NCI-H2171 treated with DMSO at 0.1 percent for 48 hours (cell line): ENCODE results near the gene CP.
"Not testable (repeated sequence)": the region's sequence is repeated elsewhere in the genome, so short reads cannot be mapped to it uniquely, and the experiment has no call there.

Source experiments
- DNase-seq: peaks from one replicate; lab custom pipeline; 2025; lab: John Stamatoyannopoulos, UW

CP gene

DNA sequence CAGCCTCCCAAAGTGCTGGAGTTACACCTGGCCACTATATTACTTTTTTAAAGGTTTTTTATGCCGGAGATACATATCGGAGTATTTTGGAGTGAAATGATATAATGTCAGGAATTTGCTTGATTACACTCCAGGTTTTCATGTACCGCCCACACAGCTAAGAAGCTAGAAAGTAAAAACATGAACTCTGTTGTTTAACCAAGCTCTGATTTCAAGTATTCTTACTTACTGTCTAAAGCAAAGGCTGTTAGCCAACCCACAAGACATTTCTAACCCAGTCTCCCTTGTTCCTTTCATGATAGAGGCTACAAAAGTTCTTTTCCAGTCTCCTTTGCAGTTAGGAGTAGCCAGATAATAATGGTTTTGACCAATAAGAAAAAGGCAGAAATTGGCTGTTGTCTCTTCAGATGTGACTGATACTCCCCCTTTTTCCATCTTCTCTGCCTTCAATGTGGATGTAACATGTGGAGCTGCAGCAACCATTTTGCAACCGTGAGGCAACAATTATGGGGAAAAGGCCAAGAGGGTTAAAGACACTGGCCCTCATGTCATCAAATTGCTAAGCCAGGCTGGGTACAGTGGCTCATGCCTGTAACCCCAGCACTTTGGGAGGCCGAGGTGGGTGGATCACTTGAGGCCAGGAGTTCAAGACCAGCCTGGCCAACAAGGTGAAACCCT lies 6.1 kb upstream of the CP start:
- no peak for DNase-seq

DNA sequence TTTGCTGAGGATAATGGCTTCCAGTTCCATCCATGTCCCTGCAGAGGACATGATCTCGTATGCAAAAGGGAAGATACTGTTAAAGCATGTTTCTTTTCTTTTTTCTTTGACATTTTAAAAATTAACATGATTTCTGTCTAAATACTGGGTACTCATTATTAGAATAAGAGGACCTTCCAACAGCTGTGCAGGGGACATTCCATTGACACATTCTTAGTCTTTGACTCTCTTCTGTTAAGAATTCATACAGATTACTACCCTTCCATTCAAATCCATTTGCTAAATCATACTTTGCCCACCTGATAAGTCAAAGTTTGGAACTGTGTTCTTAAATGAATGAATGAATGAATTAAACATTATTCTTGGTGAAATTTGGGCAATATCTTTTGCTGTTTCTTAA lies 5.1 kb upstream of the CP start:
- no peak for DNase-seq

GRCh38 chr3:149224736-149225594 lies 3.3 kb upstream of the CP start:
- DNase-seq, result no peak

- DNase-seq, result no peak
Measured at GRCh38 chr3:149223461-149223820, 1.8 kb upstream of the CP start.

DNA sequence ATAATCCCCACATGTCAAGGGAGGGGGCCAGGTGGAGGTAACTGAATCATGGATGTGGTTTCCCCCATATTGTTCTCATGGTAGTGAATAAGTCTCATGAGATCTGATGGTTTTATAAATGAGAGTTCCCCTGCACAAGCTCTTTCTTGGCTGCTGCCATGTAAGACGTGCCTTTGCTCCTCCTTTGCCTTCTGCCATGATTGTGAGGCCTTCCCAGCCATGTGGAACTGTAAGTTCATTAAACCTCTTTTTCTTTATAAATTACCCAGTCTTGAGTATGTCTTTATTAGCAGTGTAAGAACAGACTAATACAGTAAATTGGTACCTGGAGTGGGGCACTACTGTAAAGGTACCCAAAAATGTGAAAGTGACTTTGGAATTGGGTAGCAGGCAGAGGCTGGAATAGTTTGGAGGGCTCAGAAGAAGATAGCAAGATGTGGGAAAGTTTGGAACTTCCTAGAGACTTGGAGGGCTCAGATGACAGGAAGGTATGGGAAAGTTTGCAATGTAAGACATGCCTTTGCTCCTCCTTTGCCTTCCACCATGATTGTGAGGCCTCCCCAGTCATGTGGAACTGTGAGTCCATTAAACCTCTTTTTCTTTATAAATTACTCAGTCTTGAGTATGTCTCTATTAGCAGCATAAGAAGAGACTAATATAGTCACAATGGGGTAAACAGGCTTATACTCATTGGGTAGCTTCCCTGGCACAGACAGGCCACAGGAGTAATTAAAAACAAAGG lies 2.1 kb downstream of the CP start:
- not testable (repeated sequence) for DNase-seq

DNA sequence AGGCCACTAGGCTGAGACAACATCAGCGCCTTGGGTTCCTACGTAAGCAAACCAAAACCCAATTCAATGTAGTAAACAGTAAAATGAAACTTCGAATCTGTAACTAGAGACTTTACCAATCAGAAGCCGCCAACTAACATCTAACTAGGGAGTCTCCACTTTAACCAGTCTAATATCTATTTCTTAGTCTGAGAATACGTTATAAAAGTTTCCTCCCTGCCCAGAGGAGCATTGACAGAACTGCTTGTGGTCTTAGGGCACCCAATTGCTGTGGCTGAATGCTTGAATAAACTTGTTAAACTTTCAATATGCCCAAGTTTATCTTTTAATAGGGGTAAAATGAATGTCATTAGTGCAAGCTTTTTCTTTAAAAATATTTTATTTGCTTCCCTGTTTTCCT lies 4.3 kb downstream of the CP start:
- no peak for DNase-seq

DNA sequence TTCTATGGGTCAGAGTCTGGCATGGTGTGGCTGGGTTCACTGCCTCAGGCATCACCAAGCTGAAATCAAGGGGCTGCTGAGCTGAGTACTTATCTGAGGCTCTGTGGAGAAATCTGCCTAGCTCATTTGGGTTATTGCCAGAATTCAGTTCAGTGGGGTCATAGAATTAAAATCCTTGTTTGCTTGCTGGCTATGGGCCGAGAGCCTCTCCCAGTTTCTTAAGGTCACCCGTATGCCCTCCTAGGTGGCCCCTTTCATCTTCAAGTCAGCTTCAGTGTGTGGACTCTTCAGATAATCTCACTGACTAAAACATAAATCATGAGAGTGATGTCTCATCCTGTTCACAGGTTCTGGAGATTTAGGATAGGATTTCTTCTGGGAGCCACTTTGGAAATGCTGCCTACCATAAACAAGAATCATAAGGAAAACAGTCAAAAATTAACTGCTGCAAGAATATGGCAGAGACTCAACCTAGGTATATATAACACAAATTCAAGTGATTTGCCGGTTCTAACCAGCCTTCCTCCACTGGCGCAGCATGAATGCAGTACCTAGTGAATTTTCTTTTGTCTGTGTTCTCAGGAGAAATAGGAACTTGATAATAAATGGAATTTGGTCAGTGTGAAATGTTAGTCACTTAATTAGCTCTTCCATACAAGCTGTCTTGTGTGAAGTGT lies 5.3 kb downstream of the CP start:
- no peak for DNase-seq

DNA sequence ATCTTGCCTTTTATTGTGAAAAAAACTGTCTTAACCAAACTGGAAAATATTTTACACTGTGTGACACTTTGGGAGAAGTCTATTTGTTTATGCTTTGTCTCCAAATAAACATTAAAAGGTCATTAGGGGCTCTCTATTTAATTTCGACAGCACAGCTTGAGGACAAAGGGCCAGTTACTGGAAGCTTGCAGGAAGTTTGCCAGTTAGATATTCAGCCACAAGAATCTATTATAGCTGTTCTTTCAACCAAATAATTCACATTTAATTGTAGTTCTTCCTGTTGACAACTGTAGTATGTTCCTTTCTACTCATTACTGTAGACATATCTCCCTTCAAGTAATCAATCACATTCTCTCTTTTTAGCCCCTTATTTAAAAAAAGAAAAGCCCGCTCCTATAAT lies 6.1 kb downstream of the CP start:
- DNase-seq, result no peak

DNA sequence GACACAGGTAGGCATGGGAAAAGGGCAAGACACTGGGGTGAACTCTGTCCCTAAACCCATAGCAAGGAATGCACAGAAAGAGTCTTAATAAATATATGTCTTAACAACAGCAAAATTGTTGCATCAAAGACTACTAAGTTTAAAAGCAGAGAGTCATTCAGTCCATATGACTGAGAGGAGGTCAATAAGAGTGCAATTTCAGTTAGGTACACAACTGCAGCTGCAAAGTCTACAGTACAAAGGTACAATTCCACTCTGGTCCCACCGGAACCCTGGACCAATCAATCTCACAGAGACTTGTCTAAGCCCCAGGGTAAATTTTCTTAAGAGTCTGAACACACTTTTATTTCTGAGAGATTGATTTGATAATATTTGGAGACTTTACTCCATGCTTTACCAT lies 6.9 kb downstream of the CP start:
- DNase-seq, result no peak

- no peak for DNase-seq
Measured at GRCh38 chr3:149212386-149212785, 9.2 kb downstream of the CP start.

DNA sequence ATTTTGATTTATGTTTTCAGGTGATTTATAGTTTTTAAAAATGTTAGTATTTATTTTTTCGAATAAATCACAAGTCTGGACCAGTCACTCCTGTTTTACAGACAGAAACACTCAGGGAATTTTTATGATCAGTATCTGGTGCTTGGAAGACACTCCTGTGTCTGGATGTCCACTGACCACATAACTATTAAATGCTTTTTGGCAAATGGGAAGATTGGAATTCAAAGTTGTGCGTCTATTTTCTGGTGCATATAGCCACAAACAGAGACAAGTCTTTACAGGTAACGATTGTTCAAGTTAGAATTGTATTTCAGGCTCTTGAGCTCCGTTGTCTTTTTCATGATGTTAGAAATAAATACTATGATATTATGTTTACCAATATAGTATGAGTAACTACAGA lies 12.2 kb downstream of the CP start:
- DNase-seq, result no peak

GRCh38 chr3:149207475-149207874 lies 14.2 kb downstream of the CP start:
- no peak for DNase-seq

- DNase-seq, result no peak
Measured at GRCh38 chr3:149204390-149204991, 17.1 kb downstream of the CP start.

DNA sequence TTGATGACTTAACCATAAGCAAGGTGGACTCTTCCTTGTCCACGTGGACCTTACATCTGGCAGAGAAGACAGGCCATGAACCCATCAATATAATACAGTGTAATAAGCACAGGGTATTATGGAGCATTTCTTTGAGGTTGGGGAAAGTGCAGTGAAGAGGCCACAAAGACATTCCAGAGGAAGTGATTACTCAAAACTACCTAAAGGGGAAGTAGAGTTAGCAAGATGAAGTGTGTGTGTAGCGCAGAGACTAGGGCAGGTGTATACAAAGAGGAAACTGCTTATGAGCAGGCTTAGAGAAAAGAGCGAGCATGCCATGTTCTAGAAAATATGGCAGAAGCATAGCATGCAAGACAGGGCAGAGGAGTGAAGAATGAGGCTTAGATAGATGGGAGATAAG lies 17.9 kb downstream of the CP start:
- no peak for DNase-seq

- DNase-seq, result peak; percentile 66
Measured at GRCh38 chr3:149199474-149199873, 22.2 kb downstream of the CP start.

- no peak for DNase-seq
Measured at GRCh38 chr3:149198611-149199010, 23.0 kb downstream of the CP start.

GRCh38 chr3:149197669-149198068 lies 24.0 kb downstream of the CP start:
- no peak for DNase-seq

DNA sequence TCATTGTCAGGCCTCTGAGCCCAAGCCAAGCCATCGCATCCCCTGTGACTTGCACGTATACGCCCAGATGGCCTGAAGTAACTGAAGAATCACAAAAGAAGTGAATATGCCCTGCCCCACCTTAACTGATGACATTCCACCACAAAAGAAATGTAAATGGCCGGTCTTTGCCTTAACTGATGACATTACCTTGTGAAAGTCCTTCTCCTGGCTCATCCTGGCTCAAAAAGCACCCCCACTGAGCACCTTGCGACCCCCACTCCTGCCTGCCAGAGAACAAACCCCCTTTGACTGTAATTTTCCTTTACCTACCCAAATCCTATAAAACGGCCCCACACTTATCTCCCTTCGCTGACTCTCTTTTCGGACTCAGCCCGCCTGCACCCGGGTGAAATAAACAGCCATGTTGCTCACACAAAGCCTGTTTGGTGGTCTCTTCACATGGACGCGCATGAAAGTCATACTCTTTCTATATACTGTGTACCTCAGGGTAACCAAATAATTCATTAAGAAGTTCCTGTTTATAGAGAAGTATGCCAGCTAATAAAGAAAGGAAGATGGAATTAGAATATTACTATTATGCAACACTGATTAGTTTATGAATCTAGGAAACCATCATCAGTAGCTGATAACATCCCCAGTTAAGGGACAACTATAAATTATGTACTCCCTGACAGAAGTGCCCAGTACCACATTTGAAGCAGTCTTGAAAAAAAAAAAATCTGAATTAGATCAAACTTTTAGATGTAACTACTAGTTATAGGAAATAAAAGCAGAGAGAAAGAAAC lies 24.6 kb downstream of the CP start:
- DNase-seq, result not testable (repeated sequence)

- no peak for DNase-seq
Measured at GRCh38 chr3:149195221-149195620, 26.4 kb downstream of the CP start.

GRCh38 chr3:149188494-149188893 lies 33.1 kb downstream of the CP start:
- DNase-seq, result peak; percentile 62

GRCh38 chr3:149186721-149187120 lies 34.9 kb downstream of the CP start:
- DNase-seq, result no peak
